Calu3 (cell line): ENCODE data around the gene RNF123. TPM values are rescaled to one million over a fixed set of nuclear protein-coding genes. Genes with fewer than 3 reads are reported as not detected.
"Not testable (repeated sequence)": the region's sequence is repeated elsewhere in the genome, so short reads cannot be mapped to it uniquely, and the experiment has no call there.

Experiments
- BruUV-seq: library from RNA; stranded (reverse); fragments of 400-500 nt; replicated peaks from 2 replicates; lab custom pipeline; 2021; lab: Mats Ljungman, UMichigan
- CTCF ChIA-PET: fragments of 300-600 bp; sonication (Branson Sonifier 250); formaldehyde crosslinking; loops from one replicate; lab custom pipeline; 2022; ENCODE audit warnings: antibody characterized with exemption; lab: Charles Lee
- DNase-seq: peaks from one replicate; pipeline ENCODE4 v3.0.0; 2022
- H3K27ac Mint-ChIP-seq: one replicate; pipeline ENCODE4 v1.8.0; 2022; ENCODE audit warnings: mixed read lengths; ENCODE audit not compliant: unreplicated experiment
- H3K27me3 Mint-ChIP-seq: one replicate; pipeline ENCODE4 v1.8.0; 2022; ENCODE audit warnings: mixed read lengths; ENCODE audit not compliant: unreplicated experiment
- H3K36me3 Mint-ChIP-seq: one replicate; pipeline ENCODE4 v1.8.0; 2022; ENCODE audit warnings: mild to moderate bottlenecking, moderate library complexity, mixed read lengths; ENCODE audit not compliant: insufficient read depth, unreplicated experiment
- H3K4me1 Mint-ChIP-seq: one replicate; pipeline ENCODE4 v1.8.0; 2022; ENCODE audit warnings: mild to moderate bottlenecking, low read depth, mixed read lengths; ENCODE audit not compliant: unreplicated experiment
- H3K4me3 Mint-ChIP-seq: one replicate; pipeline ENCODE4 v1.8.0; 2022; ENCODE audit warnings: mild to moderate bottlenecking, low read depth, moderate library complexity, mixed read lengths; ENCODE audit not compliant: unreplicated experiment
- H3K9me3 Mint-ChIP-seq: one replicate; pipeline ENCODE4 v1.8.0; 2022; ENCODE audit warnings: low read depth, mixed read lengths; ENCODE audit not compliant: unreplicated experiment
- CTCF ChIP-seq: fragments of 200-600 bp; IDR thresholded peaks from one replicate; pipeline ENCODE4 v1.8.0; 2022; ENCODE audit warnings: antibody characterized with exemption; ENCODE audit not compliant: unreplicated experiment
- intact Hi-C: fragments of 100-400 bp; cut with micrococcal nuclease; formaldehyde crosslinking; loops from one replicate; pipeline ENCODE4 v1.10.0; 2022; ENCODE audit not compliant: unreplicated experiment
- total RNA-seq: library from RNA; stranded (reverse); gene quantifications from 2 replicates; pipeline ENCODE4 v1.2.3, GENCODE V29; 2022

Gene RNF123
- total RNA-seq, 1 experiment from 2014 or later: 52.5 TPM

- H3K27me3 Mint-ChIP-seq: no peaks in the 10 kb centered on the region
- intact Hi-C loops: no loop called here
- H3K4me1 Mint-ChIP-seq: no peaks in the 10 kb centered on the region
- H3K4me3 Mint-ChIP-seq: no peak overlapping the region
- no peaks in the 10 kb centered on the region for H3K9me3 Mint-ChIP-seq
- no TSS peak for BruUV-seq
- DNase-seq: no peak
- H3K27ac Mint-ChIP-seq: no peak overlapping the region
- peaks cover 16% of the 10 kb centered on the region for H3K36me3 Mint-ChIP-seq
- no peak for TF ChIP-seq CTCF
- CTCF ChIA-PET: no interaction called here
Observed at GRCh38 chr3:49745986-49746385, 56.6 kb downstream of the RNF123 start.

DNA sequence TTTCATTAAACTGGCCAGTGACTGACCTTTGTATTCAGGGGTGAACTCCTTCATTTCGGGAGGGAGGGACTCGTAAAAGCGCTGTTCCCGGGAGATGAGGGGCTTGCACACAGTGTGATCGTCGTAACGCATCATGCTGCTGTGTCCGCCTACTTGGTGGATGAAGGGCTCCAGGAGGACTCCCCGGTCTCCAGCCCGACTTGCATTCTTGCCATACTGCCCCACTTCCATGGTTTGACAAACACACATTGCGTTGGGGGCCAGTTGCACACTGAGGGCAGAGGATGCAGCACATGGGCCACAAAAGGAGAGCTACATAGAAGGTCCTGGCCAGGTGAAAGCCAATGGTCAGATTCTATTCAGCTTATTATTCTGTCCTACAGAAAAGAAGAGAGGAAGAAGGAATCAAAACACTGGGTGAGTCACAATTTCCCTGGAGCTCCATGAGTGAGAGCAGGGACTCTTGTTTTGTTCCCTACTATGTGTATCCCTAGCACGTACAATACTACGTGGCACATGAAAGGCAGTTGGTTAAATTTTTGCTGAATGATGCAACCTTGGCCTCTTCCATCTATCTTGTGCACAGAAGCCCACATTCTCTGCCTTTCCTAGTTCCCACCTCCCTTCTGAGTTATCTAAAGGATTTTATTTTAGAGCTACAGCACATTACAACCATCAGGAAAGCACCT is 58.6 kb downstream of the RNF123 start:
- no TSS peak for BruUV-seq
- H3K36me3 Mint-ChIP-seq: peaks cover 16% of the 10 kb centered on the region
- no peaks in the 10 kb centered on the region for H3K9me3 Mint-ChIP-seq
- no peak overlapping the region for H3K4me3 Mint-ChIP-seq
- intact Hi-C loops: no loop called here
- H3K4me1 Mint-ChIP-seq: peaks cover 3% of the 10 kb centered on the region
- no peak for DNase-seq
- H3K27me3 Mint-ChIP-seq: no peaks in the 10 kb centered on the region
- H3K27ac Mint-ChIP-seq: no peak overlapping the region
- CTCF ChIA-PET: interaction anchor here (0.6 kb wide), 1 partner anchor 12 kb away, joined by 5 read pairs; no protein-coding TSS in a partner anchor
- no peak for TF ChIP-seq CTCF

DNA sequence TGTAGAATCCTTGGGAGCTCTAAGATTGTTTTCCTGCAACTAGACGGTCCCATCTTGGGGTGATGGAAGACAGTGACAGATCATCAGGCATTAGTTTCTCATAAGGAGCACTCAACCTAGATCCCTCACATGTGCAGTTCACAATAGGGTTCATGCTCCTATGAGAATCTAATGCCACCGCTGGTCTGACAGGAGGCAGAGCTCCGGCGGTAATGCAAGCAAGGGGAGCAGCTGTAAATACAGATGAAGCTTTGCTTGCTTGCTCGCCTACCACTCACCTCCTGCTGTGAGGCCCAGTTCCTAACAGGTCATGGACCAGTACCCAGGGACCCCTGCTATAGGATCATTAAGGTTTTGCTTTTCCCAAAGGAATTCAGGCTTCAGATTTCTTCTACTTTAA is 59.5 kb downstream of the RNF123 start:
- DNase-seq, H3K27ac Mint-ChIP-seq, BruUV-seq, intact Hi-C loops, H3K9me3 Mint-ChIP-seq, H3K27me3 Mint-ChIP-seq, H3K4me1 Mint-ChIP-seq, H3K4me3 Mint-ChIP-seq: not testable (repeated sequence)
- H3K36me3 Mint-ChIP-seq: peaks cover 12% of the 10 kb centered on the region
- CTCF ChIA-PET: interaction anchor here (0.6 kb wide), 1 partner anchor 165 kb away, joined by 3 read pairs; no protein-coding TSS in a partner anchor

DNA sequence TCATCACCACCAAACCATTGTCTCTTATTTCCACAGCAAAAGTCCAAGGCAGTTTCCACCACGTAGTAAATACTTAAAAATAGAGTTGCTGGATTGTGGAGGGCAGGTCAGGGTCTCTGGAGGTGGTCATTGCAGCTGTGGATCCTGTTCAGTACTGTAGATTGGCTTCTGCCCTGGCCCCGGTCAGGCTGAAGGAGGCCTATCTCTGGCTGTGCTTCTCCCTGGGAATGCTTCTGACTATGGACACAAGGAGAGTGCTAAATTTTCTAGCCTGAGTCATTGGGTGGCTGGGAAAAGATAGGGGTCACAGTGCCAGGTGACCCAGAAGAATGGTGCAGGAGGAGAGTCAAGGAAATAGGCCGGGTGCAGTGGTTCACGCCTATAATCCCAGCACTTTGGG is 60.7 kb downstream of the RNF123 start:
- intact Hi-C loops: no loop called here
- H3K4me3 Mint-ChIP-seq: no peak overlapping the region
- peaks cover 8% of the 10 kb centered on the region for H3K4me1 Mint-ChIP-seq
- H3K27me3 Mint-ChIP-seq: no peaks in the 10 kb centered on the region
- no TSS peak for BruUV-seq
- DNase-seq: no peak
- H3K9me3 Mint-ChIP-seq: no peaks in the 10 kb centered on the region
- no peak for TF ChIP-seq CTCF
- CTCF ChIA-PET: interaction anchor here (0.7 kb wide), 1 partner anchor 56 kb away, joined by 3 read pairs; no protein-coding TSS in a partner anchor
- H3K36me3 Mint-ChIP-seq: peaks cover 9% of the 10 kb centered on the region
- H3K27ac Mint-ChIP-seq: no peak overlapping the region

- no TSS peak for BruUV-seq
- no peak for TF ChIP-seq CTCF
- CTCF ChIA-PET: interaction anchor here (0.7 kb wide), 1 partner anchor 66 kb away, joined by 3 read pairs; no protein-coding TSS in a partner anchor
- peaks cover 8% of the 10 kb centered on the region for H3K4me1 Mint-ChIP-seq
- no peak overlapping the region for H3K27ac Mint-ChIP-seq
- H3K4me3 Mint-ChIP-seq: no peak overlapping the region
- no peaks in the 10 kb centered on the region for H3K27me3 Mint-ChIP-seq
- H3K9me3 Mint-ChIP-seq: no peaks in the 10 kb centered on the region
- no peak for DNase-seq
- intact Hi-C loops: no loop called here
- H3K36me3 Mint-ChIP-seq: peaks cover 7% of the 10 kb centered on the region
Observed at GRCh38 chr3:49751501-49751900, 62.1 kb downstream of the RNF123 start.
